ENCODE data around the gene TEX52.

DNA sequence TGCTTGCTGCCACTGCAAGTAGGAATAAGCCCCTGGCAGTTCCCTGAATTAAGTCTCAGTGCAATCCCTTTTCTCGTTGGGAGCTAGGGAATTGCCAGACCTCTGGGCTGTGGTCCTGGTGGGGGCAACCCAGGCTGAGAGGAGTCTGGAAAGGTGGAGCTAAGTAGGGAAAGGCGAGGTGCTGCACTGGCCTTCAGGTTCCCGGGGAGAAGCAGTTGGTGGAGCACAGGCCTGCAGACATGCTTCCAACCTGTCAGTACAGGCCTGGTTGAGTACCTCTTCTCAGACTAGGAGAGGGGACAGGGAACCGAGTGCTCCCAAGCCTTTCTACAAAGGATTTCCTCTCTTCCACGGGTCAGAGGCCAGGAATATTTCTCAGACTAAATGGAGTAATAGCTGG, 23.5 kb downstream of the TEX52 start:
- TF ChIP-seq TAF1 (IDR thresholded peaks at IDR 0.05; ENCODE audit: low read depth, low read length) (no peak), POLR2AphosphoS5 (IDR thresholded peaks at IDR 0.05; ENCODE audit: low read depth, low read length) (no peak)

Measured in GM12891 (cell line).